Keratinocyte (primary cell): ENCODE data around the gene PGAP6. TPM values are rescaled to one million over a fixed set of nuclear protein-coding genes. Genes with fewer than 3 reads are reported as not detected.

Source experiments
- DNase-seq: peaks from one replicate; pipeline ENCODE4 v3.0.0-alpha.2; 2011; ENCODE audit warnings: low read depth, missing footprints, low spot score
- FAIRE-seq: peaks from 2 replicates; lab custom pipeline; 2011; peaks lifted over from hg19 to GRCh38; lab: Jason Lieb, UNC
- H2AFZ ChIP-seq: 2 replicates; pipeline ENCODE4 v1.6.0; 2012; ENCODE audit warnings: low read length, control low read depth, inconsistent platforms; ENCODE audit not compliant: control insufficient read depth
- H3K27ac ChIP-seq: 2 replicates; pipeline ENCODE4 v1.5.1; 2011; ENCODE audit warnings: low read length; ENCODE audit not compliant: control insufficient read depth, insufficient read depth
- H3K27me3 ChIP-seq: 3 replicates; pipeline ENCODE4 v1.6.0; 2011; ENCODE audit warnings: low read length; ENCODE audit not compliant: control insufficient read depth, insufficient read depth; ENCODE audit errors: extremely low read depth
- H3K36me3 ChIP-seq, 2 experiments: 2 replicates in 1 of 2; 3 replicates in 1 of 2; pipeline ENCODE4 v1.5.1; 2011; ENCODE audit warnings: low read length in 2 of 2, mild to moderate bottlenecking in 1 of 2; ENCODE audit not compliant: control insufficient read depth in 2 of 2, insufficient read depth in 2 of 2; ENCODE audit errors: extremely low read depth in 1 of 2
- H3K4me1 ChIP-seq: 3 replicates; pipeline ENCODE4 v1.5.1; 2011; ENCODE audit warnings: low read length; ENCODE audit not compliant: control insufficient read depth, insufficient read depth; ENCODE audit errors: extremely low read depth
- H3K4me2 ChIP-seq: 3 replicates; pipeline ENCODE4 v1.6.0; 2011; ENCODE audit warnings: low read depth, low read length; ENCODE audit not compliant: control insufficient read depth, insufficient read depth; ENCODE audit errors: extremely low read depth
- H3K4me3 ChIP-seq, 3 experiments: fragments of 200-600 bp in 1 of 3; sonication (generic) in 1 of 3; 2 replicates in 2 of 3; 3 replicates in 1 of 3; pipeline ENCODE4 v1.5.1; 2011 to 2016; ENCODE audit warnings: low read length in 3 of 3, mild to moderate bottlenecking in 3 of 3, control low read depth in 2 of 3, inconsistent platforms in 1 of 3, low read depth in 1 of 3, mixed read lengths in 1 of 3, mixed run types in 1 of 3, moderate library complexity in 1 of 3; ENCODE audit not compliant: control insufficient read depth in 2 of 3, insufficient read depth in 2 of 3; ENCODE audit errors: extremely low read depth in 1 of 3
- H3K79me2 ChIP-seq: 2 replicates; pipeline ENCODE4 v1.6.0; 2012; ENCODE audit warnings: low read length; ENCODE audit not compliant: control insufficient read depth, insufficient read depth
- H3K9ac ChIP-seq: 3 replicates; pipeline ENCODE4 v1.6.0; 2011; ENCODE audit warnings: low read length; ENCODE audit not compliant: control insufficient read depth, insufficient read depth; ENCODE audit errors: extremely low read depth
- H3K9me1 ChIP-seq: 3 replicates; pipeline ENCODE4 v1.6.0; 2011; ENCODE audit warnings: low read length; ENCODE audit not compliant: control insufficient read depth, insufficient read depth; ENCODE audit errors: extremely low read depth
- H3K9me3 ChIP-seq: 2 replicates; pipeline ENCODE4 v1.5.1; 2012; ENCODE audit warnings: low read depth, low read length; ENCODE audit not compliant: control insufficient read depth
- H4K20me1 ChIP-seq: 3 replicates; pipeline ENCODE4 v1.6.0; 2011; ENCODE audit warnings: low read length; ENCODE audit not compliant: control insufficient read depth, insufficient read depth; ENCODE audit errors: extremely low read depth
- CTCF ChIP-seq, 3 experiments: IDR thresholded peaks in 1 of 3; conservative IDR thresholded peaks in 1 of 3; optimal IDR thresholded peaks in 1 of 3; 2 replicates in 2 of 3; 3 replicates in 1 of 3; pipeline versions ENCODE3 to v1.5.1; 2011; ENCODE audit warnings: low read length in 3 of 3, mild to moderate bottlenecking in 3 of 3, moderate library complexity in 2 of 3, control low read depth in 1 of 3, inconsistent platforms in 1 of 3; ENCODE audit not compliant: insufficient read depth in 2 of 3; ENCODE audit errors: extremely low read depth in 1 of 3
- EZH2 ChIP-seq: IDR thresholded peaks from one replicate; pipeline ENCODE4 v1.6.1; 2012; ENCODE audit warnings: inconsistent platforms, mild to moderate bottlenecking, low read length, moderate library complexity
- dilution Hi-C: fragments of 300-500 bp; cut with MboI; formaldehyde crosslinking; loops from one replicate; pipeline ENCODE4 v1.7.0; 2020; ENCODE audit warnings: low sequenced_read_pairs; ENCODE audit not compliant: extremely low pct_ligation_motif_present
- polyA plus RNA-seq, 5 experiments: library from polyadenylated mRNA; depleted of rRNA in 3 of 5; stranded (reverse) in 3 of 5; stranded (forward) in 1 of 5; unstranded in 1 of 5; fragments of >200 nt; gene quantifications; 1 replicate in 1 of 5; 2 replicates in 3 of 5; 3 replicates in 1 of 5; pipeline versions ENCODE4 v1.2.1 to v1.2.3, GENCODE V29; 2011 to 2012; ENCODE audit warnings: missing spikeins in 2 of 5, low read depth in 1 of 5, low replicate concordance in 1 of 5

PGAP6 gene
- polyA plus RNA-seq, 1 donor (not counting 4 experiments of a cell fraction or from before 2014, with no cell fraction given), result 25.5 TPM

GRCh38 chr16:399340-400019 lies 17.7 kb upstream of the PGAP6 start:
- FAIRE-seq, result no peak
- Histone ChIP-seq H3K36me3 (peaks cover 2 to 7% of the 10 kb centered on the region in 2 experiments), H3K79me2 (no peaks in the 10 kb centered on the region), H4K20me1 (no peaks in the 10 kb centered on the region), H3K27me3 (no peaks in the 10 kb centered on the region), H3K4me2 (no peak overlapping the region), H3K27ac (no peak overlapping the region), H3K9ac (no peak overlapping the region), H3K9me3 (no peaks in the 10 kb centered on the region), H3K4me3 (no peak overlapping the region), H3K4me1 (peaks cover 7% of the 10 kb centered on the region), H3K9me1 (no peaks in the 10 kb centered on the region), H2AFZ (no peak overlapping the region)
- dilution Hi-C loops, result no loop called here
- no peak for TF ChIP-seq EZH2
- TF ChIP-seq CTCF (optimal IDR thresholded peaks at IDR 0.05 in 1 of 3, IDR thresholded peaks at IDR 0.05 in 1 of 3, conservative IDR thresholded peaks at IDR 0.05 in 1 of 3; ENCODE audit: extremely low read depth in 1 of 3, insufficient read depth in 2 of 3, low read length in 3 of 3), result no peak
- DNase-seq, result no peak

- no peaks in the 10 kb centered on the region for H3K9me3 ChIP-seq
- no peak overlapping the region for H3K4me2 ChIP-seq
- DNase-seq, result no peak
- H3K27ac ChIP-seq, result no peak overlapping the region
- H4K20me1 ChIP-seq, result no peaks in the 10 kb centered on the region
- dilution Hi-C loops, result no loop called here
- no peak overlapping the region for H3K4me3 ChIP-seq
- no peaks in the 10 kb centered on the region for H3K27me3 ChIP-seq
- no peak for TF ChIP-seq EZH2
- no peak for TF ChIP-seq CTCF (optimal IDR thresholded peaks at IDR 0.05 in 1 of 3, IDR thresholded peaks at IDR 0.05 in 1 of 3, conservative IDR thresholded peaks at IDR 0.05 in 1 of 3; ENCODE audit: extremely low read depth in 1 of 3, insufficient read depth in 2 of 3, low read length in 3 of 3)
- H3K79me2 ChIP-seq, result no peaks in the 10 kb centered on the region
- H3K9ac ChIP-seq, result no peak overlapping the region
- H3K9me1 ChIP-seq, result no peaks in the 10 kb centered on the region
- no peak overlapping the region for H2AFZ ChIP-seq
- peaks cover 2 to 7% of the 10 kb centered on the region in 2 experiments for H3K36me3 ChIP-seq
- H3K4me1 ChIP-seq, result peaks cover 7% of the 10 kb centered on the region
- no peak for FAIRE-seq
These were observed 17.0 kb upstream of the PGAP6 start for GRCh38 chr16:398561-399339.
